Umbilical cord (tissue), 2 donors: Measurements from ENCODE around the gene SPI1. TPM values are rescaled to one million over a fixed set of nuclear protein-coding genes. Genes with fewer than 3 reads are reported as not detected.

Source experiments
- DNase-seq: peaks from one replicate; pipeline ENCODE4 v3.0.0-alpha.2; 2015; ENCODE audit warnings: low spot score
- total RNA-seq: library from RNA; depleted of rRNA; stranded (reverse); fragments of >200 nt; gene quantifications from one replicate; pipeline ENCODE4 v1.2.3, GENCODE V29; 2014; ENCODE audit warnings: low replicate concordance; ENCODE audit not compliant: insufficient read depth

SPI1 gene
- total RNA-seq, 1 donor from 2014 or later: 8.2 TPM

DNA sequence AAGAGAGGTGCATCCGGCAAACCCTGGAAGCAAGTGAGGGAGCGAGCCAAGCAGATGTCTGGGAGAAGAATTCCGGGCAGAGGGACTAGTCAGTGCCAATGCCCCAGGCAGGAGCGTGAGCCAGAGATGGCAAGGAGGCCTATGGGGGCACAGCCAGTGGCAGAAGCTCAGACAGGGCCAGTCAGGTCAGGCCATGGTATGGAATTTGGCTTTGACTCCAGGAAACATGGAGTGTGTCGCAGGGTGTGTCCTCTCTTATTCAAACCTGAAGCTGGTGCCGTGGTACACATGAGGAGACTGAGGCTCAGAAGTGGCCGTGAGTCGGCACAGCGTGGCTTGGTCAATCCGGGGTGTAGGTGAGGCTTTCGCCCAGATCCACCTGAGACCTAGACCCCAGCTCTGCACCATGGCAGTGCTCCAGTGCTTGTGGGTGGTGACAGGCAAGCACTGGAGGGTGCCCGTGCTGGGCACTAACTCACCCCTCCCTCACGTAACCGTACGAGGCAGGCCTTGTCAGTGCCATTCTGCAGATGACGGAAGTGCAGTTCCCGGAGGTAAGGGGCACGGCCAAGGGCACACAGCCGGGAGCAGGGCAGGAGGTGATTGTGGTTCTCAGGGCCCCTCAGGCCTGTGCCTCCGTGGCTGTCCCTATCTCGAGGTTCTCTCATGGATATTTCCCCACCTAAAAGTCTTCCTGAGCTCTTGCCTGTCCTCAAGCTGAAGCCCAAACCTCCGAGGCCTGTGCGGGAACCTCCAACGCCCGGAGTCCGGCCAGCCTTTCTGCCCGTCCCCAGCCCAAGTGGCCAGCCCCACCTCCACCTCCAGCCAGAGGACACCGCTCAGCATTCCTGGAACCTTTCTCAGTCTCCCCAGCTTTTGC is 10.6 kb upstream of the SPI1 start:
- DNase-seq: no peak

DNA sequence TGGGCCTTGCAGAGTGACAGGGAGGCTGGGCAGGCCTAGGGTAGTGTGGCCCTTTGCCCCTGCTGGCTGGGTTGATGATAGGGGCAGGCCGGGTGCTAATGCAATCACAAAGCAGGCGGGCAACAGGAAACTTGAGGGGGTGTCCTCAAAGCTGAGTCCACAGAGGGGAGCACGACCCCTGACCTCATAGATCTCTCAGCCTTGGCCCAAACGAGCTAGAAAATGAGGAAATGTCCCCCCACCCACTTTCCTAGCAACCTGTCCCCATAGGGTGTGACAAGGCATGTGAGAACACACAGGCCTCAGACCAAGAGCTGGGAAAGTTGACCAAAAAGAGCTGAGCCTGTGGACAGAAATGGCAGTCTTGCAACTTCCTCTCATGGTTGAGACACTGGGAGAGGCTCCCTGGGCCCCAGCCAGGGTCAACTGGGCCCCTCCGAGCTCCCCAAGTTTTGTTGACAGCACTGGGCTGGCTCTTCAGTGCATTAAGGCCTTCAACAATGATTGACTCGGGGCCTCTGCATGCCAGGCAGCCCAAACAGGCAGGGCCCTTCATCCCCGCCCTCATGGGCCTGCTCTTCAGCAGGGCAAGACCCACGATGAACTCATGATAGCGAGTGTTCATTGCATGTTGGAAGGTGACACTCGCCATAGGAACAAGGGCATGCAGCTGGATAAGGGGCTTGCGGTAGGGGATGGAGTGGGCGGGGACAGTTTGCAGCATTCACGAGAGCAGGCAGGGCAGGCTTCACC is 9.8 kb upstream of the SPI1 start:
- no peak for DNase-seq

DNA sequence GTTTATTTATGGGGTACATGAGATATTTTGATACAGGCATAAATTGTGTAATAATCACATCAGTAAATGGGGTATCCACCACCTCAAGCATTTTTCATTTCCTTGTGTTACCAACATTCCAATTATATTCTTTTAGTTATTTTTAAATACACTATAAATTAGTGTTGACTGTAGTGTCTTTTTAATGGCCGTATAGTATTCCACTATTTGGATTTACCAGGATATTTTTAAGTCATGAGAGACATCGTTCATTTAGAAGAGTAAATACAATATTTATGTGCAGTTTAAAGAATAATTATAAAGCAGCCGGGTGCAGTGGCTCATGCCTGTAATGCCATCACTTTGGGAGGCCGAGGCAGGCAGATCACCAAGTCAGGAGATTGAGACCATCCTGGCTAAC is 6.2 kb upstream of the SPI1 start:
- DNase-seq: no peak

DNA sequence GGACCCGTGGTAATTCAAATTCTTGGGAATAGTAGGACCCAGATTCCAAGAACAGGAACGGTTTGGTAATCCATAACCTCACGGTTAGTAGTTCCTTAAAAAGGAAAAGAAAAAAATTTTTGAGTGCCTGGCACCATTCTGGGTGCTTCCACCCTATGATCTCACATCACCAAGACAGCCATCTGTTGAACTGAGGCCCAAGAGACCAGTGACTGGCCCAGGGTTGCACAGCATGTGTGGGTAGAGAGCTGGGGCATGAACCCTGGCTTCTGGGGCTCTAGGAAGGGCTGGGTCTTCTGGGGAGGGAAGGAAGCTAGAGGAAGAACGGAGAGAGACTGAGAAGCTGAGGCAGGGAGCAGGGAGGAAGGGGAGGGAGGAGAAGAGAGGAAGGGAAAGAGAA is 4.7 kb upstream of the SPI1 start:
- DNase-seq: no peak

DNA sequence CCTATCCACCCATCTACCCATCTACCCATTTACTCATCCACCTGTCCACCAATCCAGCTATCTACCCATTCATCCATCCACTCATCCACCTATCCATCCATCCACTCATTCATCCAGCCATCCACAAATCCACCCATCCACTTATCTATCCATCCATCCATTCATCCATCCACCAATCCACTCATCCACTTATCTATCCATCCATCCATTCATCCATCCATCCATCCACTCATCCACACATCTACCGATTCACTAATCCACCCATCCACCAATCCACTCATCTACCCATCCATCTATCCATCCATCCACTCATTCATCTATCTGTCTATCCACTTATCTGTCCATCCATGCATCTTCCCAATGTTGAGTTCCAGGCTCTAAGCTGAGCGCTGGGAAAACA is 1.7 kb upstream of the SPI1 start:
- no peak for DNase-seq

DNA sequence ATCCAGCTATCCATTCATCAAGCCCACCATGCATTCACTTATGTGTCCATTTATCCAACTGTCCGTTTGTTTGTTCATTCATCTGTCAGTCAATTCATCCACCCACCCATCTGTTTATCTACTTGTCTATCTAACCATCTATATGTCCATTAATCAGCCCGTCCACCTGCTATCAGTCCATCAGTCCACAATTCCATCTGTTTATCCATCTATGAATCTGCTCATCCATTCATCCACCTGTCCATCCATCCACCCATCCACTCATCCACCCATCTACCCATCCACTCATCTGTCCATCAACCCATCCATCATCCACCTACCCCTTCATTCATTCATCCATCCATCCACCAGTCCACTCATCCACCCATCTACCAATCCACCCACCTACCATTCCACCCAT is 970 bp upstream of the SPI1 start:
- DNase-seq: no peak

DNA sequence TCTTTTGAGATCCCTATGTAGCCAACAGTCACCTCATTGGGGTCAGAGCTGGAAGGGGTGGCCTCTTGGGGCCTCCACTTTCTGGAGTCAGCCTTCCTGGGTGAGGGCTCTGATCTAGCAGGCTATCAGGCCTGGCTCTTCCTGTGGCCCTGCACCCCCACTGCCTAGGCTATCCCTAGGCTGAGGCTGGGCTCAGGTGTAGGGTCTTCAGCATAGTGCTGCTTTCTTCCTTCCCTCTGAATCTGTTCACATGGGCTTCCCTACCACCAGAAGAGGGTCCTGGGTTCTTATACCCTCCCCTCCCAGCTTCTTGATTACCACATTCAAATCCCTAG is 456 bp upstream of the SPI1 start:
- no peak for DNase-seq

DNA sequence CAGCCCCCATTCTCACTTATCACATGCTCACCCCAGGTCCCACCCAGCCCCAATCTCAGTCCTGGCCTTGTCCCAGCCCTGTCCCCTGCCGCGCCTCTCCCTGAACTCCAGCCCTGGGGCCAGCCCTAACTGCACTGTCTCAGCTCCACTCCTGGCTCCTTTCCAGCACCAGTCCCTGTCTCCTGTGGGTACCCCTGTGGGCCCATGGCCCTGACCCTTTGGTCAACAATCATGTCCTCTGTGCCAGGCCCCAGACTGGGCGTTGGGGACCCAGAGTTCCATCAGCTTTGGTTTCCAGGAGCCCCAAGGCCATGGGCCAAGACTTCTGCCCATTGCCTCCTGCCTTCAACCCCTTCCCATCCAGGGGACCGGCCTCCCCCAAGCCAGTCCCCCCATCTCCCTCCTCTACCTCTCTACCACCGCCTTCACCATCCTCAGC is 757 bp downstream of the SPI1 start:
- DNase-seq: no peak

DNA sequence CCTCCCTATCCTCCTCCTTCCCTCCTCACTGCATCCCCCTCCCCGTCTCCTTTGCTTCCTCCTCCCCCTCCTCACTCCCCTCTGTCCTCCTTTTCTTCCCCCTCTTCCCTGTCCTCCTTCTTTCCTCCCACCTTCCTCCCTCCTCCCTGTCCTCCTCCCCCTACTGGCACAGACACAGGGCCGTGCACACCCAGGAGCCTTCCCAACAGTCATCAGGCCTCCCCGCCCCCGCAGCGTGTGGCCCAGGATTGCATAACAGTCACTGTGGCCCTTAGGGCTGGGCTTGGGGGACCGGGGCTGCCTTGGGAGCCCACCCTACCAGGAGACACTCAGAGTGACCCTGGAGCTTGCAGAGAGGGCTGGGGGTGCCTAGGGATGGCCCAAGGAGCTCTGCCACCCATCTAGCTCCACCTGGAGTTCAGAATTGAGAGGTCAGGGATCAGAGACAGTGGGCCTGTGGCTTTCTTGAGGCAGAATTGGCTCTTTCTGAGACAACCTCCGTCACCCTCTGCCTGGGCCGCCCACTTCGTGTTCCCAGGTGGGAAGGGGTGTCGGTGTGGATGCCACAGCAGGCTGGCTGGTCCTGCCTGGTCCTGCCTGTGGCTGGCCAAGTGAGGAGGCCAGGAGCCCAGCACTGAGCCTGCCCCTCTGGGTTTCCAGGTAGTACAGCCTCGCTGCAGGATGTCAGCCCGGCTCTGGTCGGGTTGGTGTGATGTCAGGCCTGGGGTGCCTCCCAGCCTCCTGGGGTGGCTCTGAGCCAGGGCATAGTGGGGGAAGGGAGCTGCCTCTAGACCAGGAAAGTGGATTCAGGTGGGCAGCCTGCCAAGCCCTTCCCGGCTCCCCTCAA is 1.6 kb downstream of the SPI1 start:
- DNase-seq: no peak

DNA sequence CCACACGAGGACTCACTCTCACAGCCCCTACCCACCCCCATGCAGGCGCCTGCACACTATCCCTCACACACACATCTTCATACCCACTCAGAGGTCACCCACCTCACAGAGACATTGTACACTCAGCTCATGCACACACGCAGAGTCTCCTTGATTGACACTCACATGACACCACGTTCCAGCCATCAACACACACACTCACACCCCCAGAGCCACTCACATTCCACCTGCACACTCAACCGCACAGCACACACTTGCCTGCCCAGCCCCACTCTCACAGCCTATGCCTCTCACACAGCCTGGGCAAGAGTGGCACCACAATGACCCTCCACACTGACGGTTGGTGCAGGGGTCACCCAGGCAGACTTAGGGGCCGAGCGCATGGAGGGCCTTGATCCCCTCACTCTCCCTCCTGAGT is 2.2 kb downstream of the SPI1 start:
- no peak for DNase-seq

DNA sequence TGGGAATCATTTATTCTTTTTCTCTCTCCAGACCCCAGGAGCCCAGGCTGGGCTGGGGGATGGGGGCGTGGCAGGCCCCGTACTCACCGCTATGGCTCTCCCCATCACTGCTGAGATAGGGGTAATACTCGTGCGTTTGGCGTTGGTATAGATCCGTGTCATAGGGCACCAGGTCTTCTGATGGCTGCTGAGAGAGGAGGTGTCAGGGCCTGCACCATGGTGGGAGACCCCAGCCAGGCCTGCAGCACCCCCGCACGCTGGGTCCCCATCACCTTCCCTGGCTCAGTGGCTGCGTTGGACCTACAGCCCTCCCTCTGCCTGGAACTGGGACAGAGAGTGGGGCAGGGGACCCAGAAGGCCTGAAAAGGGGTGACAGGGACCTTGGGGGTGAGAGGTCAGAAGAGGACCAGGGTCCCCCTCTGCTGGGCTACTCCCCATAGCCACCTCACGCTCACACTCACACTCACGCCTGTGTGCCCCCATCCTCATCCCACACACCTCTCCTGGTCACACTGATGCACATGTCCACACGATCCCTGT is 2.7 kb downstream of the SPI1 start:
- DNase-seq: no peak

DNA sequence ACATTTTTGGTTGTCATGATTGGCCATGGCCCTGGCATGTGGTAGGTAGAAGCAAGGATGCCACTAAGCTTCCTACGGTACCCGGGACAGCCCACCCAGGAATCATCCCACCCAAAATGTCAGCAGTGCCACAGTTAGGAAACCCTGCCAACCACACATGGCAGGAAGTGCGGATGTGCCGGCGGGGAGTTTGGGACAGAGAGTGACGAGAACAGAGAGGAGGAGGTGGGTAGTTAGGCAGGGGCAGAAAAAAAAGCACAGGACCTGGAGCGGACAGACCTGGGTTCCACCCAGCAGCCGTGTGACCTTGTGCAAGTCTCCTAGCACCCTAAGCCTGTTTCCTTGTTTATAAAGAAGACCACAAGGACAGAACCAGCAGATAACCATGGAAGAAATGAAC is 3.3 kb downstream of the SPI1 start:
- DNase-seq: no peak

DNA sequence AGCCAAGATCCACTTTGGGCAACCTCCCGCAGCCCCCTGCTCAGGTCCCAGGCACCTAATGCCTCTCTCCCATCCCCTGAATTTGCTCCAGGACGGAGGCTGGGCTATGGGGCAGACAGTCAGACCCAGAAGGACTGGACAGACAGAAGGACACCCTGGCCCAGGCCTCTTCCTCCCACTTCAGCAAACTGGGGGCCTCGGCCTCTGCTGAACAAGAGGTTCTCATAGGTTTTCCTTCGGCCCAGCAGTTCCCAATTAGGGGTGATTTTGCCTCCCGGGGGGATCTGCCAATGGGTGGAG is 3.7 kb downstream of the SPI1 start:
- no peak for DNase-seq

DNA sequence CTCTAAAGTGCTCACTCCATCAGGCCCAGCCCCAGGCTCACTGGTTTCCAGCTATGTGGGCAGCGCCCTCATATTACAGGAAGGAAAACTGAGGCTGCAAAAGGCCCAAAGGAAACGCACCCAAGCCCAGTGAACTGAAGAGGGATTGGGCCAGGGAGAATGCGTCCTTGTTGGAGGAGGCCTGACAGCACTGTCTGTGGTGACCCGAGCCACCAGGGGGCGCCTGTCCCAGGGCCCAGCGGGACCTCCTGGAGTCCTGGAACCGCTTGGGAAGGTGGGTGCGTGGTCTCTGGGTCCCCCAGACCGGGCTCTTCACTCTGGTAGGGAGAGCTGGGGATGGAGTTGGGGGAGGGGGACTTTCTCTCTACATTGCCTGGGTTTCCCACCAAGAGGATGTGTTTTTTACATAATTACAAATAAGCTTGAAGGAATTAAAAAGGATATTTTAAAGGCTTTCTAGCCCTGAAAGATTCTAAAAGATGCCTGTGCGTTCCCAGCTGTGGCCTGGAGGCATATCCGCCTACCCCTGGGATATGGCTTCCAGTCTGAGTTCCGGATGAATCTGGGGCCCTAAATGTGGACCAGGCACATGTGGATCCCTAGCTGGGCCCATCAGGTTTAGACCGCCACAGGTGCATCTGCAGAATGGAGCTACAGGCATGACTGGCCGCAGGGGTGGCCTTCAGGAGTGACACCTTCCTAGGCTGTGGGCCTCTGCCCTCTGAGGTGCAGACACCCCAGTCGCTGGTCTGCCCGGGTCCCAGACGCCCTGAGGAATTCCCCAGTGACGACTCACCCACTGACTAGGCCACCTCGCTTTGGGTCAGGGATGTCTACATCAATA is 4.2 kb downstream of the SPI1 start:
- peak; percentile 69 for DNase-seq

DNA sequence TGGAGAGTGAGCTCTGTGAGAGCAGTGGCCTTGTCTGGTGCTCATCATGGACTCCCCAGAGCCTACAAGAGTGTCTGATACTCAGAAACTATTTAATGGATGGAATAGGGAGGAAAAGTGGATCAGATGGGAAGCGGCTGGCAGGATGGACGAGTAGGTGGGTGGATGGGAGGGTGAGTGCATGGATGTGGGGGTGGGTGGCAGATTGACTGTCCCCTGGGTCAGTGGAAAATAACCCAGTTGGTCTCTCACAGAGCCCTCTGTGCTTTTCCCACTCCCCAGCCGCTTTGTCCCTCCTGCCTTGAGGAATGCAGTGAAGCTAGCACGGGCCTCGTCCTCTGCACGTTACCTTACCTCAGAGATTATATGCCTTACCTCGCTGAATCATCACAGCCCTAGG is 5.9 kb downstream of the SPI1 start:
- DNase-seq: no peak

DNA sequence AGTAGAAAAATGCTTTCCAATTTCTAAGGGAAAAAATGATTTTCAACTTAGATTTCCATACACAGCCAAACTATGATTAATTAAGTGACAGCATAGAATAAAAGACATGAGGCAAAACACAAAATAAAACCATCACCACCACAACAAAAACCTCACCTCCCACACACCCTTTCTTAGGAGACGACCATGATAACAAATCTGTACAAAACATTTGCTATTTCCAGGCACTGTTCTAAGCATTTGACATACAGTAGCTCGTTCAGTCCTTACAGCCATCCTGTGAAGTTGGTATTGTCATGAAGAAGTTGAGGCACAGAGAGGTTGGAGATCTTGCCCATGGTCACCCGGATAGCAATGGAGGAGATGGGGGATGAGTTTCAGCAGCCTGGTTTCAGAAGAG is 8.7 kb downstream of the SPI1 start:
- no peak for DNase-seq

DNA sequence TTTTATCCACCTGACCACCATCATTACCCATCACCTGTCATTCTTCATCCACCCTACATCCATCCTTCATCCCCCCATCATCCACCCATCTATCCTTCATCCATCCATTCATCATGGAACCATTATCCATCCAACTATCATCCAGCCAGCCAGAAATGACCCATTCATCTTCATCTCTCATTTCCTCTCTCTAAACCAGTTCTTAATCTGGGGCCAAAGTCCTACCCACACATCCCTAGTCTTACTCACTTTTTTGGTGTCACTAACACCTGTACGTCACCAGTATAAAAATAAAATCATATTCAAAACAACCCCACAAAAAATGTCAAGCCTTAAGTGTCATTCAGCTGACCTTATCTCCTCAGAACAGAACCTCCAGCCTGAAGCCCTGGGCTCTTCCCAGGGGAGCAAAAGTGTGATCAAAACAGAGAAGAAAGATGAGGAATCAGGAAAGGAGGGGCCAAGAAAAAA is 12.3 kb downstream of the SPI1 start:
- no peak for DNase-seq

DNA sequence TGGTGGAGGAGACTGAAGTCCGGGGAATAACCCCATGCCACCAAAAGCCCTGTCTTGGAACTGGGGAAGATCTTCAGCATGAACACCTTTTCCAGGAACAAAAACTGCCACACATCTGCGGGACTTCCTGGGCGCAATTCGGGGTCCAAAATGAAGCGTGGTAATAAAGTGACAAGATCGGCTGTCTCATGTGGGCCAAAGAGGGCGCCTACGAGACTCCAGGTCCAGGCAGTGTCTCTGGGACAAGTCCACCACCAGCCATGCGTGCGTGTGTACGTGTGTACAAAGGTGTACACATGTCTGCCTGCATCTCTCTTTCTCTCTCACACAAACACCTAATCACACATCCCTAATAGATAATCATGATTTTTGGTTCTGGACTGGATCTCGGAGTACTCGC is 16.9 kb downstream of the SPI1 start:
- no peak for DNase-seq

DNA sequence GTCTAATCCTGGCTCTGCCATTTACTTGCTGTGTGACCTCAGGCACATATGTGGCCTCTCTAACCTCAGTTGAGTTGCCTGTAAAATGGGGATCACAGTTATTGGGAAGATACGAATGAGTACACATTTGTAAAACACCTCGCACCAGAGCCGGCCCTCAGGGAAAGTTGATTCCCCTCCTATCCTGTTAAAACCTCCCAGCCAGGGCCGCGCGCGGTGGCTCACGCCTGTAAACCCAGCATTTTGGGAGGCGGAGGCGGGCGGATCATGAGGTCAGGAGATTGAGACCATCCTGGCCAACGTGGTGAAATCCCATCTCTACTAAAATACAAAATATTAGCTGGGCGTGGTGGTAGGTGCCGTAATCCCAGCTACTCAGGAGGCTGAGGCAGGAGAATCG is 18.0 kb downstream of the SPI1 start:
- DNase-seq: no peak

DNA sequence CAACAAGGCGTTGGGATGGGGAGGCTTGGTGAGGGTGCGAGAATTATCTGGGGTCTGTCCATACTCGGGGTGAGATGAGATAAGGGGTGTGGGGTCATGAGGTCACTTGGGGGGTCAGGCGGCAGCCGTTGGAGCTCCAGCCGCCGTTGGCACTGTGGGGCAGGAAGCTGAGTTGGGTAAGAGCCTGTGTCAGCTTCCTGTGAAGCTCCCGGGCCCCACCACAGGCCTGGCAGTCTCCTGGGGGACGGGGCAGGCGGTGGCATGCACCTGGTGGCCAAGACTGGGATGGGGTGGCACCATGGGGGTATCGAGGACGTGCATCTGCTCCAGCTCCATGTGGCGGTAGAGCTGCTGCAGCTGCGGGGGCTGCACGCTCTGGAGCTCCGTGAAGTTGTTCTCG is 18.8 kb downstream of the SPI1 start:
- DNase-seq: no peak

DNA sequence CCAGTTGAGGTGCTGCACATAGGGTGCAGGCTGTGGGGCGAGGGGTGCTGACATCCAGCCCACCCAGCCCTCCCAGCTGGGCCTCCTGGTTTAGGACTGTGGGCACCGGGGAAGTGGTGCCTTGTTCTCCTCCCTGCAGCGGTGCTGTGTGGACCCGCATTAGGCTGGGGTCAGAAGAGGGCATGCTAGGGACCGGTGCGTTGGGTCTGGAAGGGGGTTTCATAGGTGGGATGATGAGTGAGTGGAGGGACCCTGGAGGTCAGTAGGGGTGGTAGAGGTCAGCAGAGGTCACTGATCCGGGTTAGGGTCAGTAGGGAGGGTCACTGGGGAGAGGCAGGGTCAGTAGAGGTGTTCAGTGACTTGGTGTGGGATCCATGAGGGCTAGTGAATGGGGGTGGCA is 19.2 kb downstream of the SPI1 start:
- no peak for DNase-seq
